GM19099 (cell line): ENCODE results near the gene CHST12.

Source experiments
- POLR2A ChIP-seq: IDR thresholded peaks from 3 replicates; pipeline ENCODE4 v1.6.1; 2011; ENCODE audit warnings: low read depth; ENCODE audit not compliant: insufficient read length; ENCODE audit errors: extremely low read depth

CHST12 gene

DNA sequence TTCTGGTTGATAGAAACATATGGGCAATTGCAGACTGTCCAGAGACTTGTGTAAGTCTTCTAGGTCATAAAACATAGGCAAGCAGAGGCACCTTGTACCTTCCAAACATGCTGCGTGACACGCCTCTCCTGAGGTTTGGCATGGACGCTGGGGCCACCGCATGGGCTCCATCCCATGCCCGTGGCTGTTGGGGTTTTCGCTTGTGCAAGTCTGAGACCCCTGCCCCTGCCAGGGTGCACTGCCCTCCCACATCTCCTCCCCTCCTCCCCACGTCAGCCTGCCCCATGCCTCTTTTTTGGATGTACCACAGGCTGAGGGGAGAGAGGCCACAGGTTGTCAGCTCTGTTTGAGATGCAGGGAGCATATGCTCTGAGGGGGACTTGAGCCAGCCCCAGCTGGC, 29.8 kb upstream of the CHST12 start:
- no peak for TF ChIP-seq POLR2A

DNA sequence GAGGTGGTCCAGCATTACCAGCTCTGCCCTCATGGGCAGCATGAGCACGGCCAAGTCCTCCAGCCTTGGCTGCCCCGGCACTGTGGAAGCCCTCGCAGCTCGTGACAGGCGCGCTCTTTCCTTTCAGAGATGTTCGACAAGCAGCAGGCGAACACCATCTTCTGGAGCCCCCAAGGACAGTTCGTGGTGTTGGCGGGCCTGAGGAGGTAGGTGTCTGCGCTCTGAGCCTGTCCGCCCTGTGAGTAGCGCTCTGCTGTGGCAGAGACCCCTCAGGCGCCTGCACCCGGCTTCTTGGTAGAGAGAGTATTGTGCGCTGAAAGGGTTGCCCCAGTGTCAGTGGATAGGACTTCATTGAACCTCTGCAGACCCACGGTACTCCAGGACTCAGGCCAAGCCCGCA, 29.0 kb upstream of the CHST12 start:
- TF ChIP-seq POLR2A = no peak

DNA sequence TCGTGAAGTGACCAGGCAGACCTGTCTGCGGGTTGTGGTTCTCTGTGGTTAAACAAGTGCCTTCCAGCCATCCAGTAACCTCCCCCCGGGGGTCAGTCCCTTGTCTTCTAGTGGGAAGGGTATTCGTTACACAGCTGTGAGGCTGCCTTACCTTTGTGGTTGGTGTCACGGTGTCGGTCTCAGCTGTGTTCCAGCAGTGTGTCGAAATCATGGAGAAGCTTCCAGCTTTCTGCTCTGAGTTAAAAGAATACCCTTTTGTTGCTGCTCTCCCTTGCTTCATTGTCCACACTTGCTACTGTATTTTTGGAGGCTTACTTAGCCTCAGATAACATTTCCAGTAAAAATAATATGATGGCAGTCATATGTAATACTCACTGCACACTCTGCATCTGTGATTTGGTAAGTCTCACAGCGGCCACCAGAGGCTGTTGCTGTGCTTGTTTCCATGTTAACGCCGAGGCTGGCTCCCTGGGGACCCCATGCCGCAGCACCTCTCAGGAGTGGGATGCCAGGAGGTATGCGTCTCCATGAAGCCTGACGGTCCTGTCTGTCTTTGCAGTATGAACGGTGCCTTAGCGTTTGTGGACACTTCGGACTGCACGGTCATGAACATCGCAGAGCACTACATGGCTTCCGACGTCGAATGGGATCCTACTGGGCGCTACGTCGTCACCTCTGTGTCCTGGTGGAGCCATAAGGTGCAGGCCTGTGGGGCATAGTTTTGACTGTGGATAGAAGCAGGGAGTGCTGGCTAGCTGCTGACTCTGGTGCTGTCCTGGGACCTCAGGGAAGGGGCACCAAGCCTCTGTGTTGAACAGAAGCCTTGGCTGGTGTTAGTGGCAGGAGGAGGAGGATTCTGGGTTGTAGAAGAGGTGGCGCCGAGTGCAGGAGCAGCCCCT, 28.3 kb upstream of the CHST12 start:
- no peak for TF ChIP-seq POLR2A

DNA sequence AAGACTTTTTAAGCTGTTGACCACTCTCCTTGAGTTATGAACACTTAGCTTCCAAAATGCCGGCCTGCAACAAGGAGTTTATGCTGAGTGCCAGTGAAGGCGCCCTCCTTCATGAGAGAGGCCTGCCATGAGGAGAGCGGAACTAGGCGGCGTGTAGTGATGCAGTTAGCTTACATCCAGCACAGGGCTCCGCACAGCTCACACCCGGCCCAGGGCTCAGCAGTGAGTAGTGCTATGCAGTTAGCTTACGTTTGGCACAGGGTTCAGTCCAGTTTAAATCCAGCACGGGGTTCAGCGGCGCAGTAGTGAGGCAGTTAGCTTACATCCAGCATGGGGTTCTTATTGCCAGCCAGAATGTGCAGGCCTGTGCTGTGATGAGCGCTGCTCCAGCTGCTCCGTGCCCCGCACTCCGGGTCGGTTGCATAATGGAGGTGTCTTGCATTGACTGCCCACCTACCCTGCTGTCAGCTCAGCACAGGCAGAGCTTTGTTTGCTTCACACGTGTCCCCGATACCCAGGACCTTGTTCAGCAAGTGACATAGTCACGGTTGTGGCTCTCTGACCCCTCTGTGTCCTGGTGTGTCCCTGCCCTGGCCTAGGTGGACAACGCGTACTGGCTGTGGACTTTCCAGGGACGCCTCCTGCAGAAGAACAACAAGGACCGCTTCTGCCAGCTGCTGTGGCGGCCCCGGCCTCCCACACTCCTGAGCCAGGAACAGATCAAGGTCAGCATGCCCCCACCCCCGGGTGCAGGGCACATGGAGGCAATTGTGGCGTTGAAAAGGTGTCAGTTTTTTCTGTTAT, 26.9 kb upstream of the CHST12 start:
- no peak for TF ChIP-seq POLR2A

DNA sequence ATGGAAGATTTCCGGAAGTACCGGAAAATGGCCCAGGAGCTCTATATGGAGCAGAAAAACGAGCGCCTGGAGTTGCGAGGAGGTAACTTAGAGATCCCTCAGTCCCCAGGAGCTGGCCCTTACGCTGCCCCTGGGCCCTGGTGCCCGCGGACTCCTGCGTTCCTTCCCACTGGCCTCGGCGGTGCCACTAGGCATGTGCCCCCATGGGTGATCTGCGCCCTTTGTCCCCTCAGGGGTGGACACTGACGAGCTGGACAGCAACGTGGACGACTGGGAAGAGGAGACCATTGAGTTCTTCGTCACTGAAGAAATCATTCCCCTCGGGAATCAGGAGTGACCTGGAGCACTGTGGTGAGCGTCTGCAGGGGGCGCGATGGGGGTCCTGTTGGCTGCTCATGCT, 24.2 kb upstream of the CHST12 start:
- TF ChIP-seq POLR2A = no peak

DNA sequence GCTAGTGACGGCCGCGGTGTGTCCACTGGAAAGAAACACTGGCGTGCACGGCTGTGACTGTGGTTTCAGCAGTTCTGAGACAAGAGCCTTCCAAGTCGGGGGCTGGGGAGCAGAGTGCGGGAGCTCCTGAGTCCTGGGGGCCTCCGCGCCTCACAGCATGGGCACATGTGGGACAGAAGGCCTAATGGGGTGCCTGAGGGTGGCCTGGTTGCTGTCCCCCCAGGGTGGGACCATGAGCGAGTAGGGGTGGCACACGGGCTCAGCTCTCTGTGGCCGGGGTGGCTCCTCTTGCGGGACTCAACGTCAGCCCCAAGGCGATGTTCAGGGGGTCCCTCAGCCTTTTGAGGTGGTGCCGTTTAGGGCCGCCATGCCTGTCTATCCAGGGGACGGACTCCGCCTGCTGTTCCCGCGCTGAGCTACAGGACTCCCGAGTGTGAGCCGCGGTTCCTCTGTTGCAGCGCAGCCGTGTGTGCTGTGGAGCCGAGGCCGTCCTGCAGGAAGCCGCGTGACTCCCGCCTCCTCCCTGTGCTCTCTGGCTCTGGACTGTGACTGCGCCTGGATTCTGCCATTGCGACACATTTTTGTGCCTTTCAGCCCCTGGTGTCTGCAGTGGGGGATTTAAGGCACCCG, 23.5 kb upstream of the CHST12 start:
- TF ChIP-seq POLR2A = no peak

DNA sequence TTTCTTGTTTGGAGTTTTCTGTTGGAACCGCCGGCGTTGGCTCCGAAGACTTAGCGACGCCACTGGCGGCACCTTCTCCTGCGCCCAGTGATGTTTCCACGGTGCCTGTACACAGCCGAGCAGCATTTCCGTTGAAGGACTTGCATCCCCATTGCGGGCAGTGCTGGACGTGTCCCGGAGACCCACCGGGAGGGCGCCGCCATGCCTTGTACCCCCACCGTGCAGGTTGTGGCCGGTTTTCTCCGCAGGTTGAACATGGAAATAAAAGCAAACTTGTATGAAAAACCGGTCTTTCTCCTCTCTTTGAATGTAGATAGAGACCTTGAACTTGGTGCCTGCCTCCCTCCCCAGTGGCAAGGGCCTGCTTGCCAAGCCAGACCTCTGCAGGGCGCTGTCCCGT, 22.9 kb upstream of the CHST12 start:
- no peak for TF ChIP-seq POLR2A

DNA sequence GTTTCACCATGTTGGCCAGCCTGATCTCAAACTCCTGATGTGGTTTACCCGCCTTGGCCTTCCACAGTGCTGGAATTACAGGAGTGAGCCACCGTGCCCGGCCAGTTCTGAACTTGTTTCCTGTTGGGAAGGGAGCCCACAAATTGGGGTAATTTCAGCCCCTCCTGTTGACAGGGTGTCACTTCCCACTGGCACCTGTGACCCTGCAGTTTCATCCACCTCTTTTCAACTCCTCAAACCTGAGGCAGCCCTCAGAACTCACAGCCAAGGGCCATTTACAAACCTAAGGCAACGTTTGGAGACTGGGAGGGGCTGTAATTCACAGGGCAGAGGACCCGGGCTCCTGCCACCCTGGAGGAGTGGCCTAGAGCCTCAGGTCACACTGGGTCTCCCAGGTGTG, 22.2 kb upstream of the CHST12 start:
- TF ChIP-seq POLR2A = no peak

DNA sequence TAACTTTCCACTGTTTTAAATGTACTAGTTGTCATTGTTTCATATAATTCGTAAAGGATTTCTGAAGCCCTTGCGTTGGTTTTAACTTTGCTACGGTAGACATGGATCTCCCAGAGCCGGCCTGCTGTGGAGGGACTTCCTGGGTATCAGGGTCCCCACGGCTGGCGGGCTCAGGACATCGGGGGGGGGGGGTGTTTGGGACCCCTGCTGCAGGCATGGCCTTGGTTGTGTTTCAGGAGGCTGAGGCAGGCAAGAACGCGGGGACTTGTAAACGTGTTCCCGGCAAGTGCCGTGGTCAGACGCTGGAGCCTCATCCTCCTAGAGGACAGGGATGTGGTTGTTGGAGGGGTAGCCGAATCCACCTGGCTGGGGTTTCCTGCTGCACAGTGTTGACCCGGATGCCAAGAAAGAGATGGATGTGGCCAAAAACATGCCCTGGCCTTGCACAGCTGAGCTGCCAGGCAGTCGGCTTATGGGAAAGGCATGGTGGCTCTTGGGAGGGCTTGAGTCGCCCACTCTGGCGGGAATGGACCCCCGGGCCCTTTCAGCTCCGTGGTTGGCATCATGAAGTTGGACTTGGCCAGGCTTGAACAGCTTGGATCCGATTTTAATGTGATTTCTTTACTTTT, 21.4 kb upstream of the CHST12 start:
- TF ChIP-seq POLR2A = no peak

DNA sequence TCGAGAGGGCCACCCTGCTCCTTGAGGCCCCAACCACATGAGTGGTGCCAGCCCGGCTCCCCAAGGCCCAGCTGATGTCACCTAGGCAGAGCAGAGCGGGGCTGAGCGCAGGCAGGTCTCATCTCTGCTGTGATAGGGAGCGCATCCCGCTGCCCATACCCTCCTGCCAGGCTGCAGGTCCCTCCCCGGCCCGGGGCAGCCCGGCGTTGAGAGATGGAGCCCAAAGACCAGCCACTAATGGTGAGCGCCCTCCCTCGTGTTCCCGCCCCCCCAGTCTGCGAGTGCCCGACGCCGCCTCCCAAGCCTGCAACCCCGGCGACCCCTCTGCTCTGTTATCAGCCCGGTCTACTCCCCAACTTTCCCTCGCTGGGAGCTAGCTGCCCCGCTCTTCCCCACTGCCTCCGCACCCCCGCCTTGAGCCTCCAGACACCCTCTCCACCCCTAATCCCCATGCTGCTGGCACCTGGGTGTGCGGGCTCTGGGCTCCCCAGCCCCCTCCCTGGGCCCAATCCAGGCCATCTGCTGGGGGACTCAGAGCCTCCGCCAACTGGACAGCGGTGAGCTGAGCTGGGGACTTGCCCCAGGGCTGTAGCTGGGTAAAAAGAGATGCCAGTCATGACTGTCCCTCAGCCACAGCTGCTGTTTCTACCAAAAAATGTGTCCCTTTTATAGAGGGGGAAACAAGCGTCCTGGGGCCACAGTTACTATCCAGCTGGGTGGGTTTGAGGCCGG, 19.7 kb upstream of the CHST12 start:
- no peak for TF ChIP-seq POLR2A

DNA sequence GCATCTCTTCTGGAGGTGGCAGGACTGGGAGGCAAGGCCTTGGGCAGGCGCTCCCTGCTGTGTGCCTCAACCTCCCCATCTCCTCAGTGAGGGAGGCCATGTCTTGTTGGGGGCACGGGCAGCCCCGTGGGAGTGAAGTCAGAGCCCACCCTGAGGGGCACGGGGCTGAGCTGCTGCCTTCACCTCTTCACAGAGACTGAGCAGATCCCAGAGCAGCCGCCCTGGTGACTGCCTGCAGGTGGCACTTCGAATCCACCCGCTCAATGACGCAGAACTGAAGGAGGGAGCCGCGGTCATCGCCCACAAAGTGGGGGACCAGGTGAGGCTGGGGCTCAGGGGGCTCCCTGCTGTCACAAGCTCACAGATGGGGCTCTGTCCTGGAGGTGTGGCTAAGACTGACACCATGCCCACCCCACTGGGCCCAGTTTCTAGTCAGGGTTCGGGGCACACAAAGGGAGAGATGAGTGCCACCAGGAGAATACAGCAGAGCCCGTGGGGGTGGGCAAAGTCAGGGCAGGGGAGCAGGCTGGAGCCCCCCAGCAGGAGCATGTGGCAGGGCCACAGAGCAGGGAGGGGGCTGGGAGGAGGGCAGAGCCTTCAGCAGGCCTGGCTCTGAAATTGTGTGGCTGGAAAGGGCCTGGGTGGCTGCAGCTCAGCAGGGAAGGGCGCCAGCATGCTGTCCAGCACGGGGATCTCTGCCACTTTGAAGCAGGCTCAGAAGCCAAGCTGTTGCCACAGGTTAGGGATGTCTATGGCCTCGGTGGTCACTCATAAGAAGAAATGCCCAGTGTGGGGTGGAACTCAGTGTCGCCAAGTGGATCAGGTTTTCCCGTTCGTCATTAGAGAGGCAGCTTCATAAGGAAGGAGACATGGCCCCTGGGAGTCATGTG, 18.8 kb upstream of the CHST12 start:
- TF ChIP-seq POLR2A = no peak

DNA sequence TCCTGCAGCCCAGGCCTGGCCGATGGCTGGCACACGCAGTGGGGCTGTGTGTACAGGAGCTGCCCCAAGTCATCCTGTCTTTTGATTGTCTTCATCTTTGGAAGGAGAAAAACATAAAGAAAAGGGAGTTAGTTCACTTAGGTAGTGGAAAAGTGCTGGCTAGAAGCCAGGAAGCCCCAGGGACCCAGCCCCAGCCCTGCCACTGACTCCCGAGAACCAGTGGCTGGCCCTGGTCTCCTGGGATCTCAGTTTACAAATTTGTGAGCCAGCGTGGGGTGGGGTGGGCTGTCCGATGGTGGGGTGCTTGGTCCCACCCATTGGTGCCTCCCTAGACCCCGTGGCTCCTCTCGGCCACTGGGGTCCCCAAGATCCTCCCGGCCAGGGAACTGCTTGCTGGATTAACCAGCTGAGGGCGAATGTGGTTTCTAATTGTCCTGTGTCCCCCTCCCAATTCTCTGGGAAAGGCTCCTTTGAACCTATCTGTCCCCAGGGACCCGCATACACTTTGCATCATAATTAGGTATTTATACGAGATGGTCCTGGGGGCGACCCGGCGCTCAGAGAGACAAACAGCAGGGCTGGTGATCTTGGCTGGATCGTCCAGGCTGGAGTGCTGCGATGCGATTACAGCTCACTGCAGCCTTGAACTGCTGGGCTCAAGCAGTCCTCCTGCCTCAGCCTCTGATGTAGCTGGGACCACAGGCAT, 16.3 kb upstream of the CHST12 start:
- no peak for TF ChIP-seq POLR2A
